ENCODE results near the gene LRRC8B. TPM values are rescaled to one million over a fixed set of nuclear protein-coding genes. Genes with fewer than 3 reads are reported as not detected.
A peak's percentile ranks its signal among the peaks of the same experiment; 100 is the strongest.

Gene LRRC8B
- total and polyA plus RNA-seq, 9 of the 15 experiments (the other 6 are each of a cell fraction or from before 2014, with no cell fraction given): 4.3 to 43.7 (median 14.4) TPM

DNA sequence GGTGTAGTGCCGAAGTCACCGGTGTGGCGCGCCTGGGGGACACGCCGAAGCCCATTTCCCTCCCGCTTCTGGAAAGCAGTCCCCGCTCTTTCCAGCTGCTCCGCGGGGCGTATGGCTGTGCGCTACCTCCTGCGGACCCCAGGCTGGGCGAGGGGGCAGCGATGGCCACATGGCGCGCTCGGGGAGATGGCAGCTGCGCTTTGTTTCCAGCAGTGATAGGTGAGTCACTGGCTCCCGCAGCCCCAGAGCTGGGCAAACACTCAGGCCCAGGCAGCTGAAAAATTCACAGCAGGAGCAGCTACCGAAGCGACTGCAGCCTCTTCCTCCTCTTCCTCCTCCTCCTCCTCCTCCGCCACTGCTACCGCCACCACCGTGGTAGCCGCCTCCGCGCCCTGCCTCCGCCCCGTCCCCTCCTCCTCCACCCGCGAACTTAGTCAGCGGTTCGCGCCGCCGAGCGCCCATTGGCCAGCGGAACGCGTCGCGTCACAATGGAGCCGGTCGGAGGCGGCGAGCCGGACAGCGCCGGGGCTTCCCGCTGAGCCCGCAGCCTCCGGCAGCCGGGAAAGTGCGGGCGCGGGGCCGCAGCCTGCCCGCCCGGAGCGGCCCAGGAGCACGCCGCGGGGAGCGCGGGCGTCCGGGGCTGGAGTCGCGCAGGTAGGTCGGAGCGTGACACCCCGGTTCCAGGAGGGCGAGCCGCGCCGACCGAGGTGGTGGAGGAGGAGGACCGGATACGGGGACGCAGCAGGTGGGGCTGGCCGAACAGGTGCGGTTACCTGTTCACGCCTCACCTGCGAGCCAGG, at the start of gene LRRC8B (continued):
- TF ChIP-seq, protein P1, sequence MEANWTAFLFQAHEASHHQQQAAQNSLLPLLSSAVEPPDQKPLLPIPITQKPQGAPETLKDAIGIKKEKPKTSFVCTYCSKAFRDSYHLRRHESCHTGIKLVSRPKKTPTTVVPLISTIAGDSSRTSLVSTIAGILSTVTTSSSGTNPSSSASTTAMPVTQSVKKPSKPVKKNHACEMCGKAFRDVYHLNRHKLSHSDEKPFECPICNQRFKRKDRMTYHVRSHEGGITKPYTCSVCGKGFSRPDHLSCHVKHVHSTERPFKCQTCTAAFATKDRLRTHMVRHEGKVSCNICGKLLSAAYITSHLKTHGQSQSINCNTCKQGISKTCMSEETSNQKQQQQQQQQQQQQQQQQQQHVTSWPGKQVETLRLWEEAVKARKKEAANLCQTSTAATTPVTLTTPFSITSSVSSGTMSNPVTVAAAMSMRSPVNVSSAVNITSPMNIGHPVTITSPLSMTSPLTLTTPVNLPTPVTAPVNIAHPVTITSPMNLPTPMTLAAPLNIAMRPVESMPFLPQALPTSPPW (CRISPR knock-in tag; IDR thresholded peaks at IDR 0.05): peak; percentile 88
- TF ChIP-seq, protein P2, sequence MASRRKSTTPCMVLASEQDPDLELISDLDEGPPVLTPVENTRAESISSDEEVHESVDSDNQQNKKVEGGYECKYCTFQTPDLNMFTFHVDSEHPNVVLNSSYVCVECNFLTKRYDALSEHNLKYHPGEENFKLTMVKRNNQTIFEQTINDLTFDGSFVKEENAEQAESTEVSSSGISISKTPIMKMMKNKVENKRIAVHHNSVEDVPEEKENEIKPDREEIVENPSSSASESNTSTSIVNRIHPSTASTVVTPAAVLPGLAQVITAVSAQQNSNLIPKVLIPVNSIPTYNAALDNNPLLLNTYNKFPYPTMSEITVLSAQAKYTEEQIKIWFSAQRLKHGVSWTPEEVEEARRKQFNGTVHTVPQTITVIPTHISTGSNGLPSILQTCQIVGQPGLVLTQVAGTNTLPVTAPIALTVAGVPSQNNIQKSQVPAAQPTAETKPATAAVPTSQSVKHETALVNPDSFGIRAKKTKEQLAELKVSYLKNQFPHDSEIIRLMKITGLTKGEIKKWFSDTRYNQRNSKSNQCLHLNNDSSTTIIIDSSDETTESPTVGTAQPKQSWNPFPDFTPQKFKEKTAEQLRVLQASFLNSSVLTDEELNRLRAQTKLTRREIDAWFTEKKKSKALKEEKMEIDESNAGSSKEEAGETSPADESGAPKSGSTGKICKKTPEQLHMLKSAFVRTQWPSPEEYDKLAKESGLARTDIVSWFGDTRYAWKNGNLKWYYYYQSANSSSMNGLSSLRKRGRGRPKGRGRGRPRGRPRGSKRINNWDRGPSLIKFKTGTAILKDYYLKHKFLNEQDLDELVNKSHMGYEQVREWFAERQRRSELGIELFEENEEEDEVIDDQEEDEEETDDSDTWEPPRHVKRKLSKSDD (conservative IDR thresholded peaks at IDR 0.05; ENCODE audit: low read length): no peak
- TF ChIP-seq ZNF212 (CRISPR knock-in tag; IDR thresholded peaks at IDR 0.05): no peak
- TF ChIP-seq, protein P3, sequence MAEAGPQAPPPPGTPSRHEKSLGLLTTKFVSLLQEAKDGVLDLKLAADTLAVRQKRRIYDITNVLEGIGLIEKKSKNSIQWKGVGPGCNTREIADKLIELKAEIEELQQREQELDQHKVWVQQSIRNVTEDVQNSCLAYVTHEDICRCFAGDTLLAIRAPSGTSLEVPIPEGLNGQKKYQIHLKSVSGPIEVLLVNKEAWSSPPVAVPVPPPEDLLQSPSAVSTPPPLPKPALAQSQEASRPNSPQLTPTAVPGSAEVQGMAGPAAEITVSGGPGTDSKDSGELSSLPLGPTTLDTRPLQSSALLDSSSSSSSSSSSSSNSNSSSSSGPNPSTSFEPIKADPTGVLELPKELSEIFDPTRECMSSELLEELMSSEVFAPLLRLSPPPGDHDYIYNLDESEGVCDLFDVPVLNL (CRISPR knock-in tag; IDR thresholded peaks at IDR 0.05; ENCODE audit: low read depth): no peak
- TF ChIP-seq FOS (IDR thresholded peaks at IDR 0.05; ENCODE audit: extremely low read depth, insufficient read length): peak; percentile 38
- TF ChIP-seq NCOA4 (IDR thresholded peaks at IDR 0.05; ENCODE audit: partially characterized antibody): no peak
- TF ChIP-seq EHMT2 (IDR thresholded peaks at IDR 0.05): no peak
- TF ChIP-seq MAFG (tag; conservative IDR thresholded peaks at IDR 0.05): no peak
- TF ChIP-seq, protein P4, sequence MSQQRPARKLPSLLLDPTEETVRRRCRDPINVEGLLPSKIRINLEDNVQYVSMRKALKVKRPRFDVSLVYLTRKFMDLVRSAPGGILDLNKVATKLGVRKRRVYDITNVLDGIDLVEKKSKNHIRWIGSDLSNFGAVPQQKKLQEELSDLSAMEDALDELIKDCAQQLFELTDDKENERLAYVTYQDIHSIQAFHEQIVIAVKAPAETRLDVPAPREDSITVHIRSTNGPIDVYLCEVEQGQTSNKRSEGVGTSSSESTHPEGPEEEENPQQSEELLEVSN (IDR thresholded peaks at IDR 0.05; ENCODE audit: borderline replicate concordance in 1 of 2, extremely low read depth in 1 of 2, insufficient read depth in 1 of 2, insufficient read length in 1 of 2, low read depth in 1 of 2, low read length in 1 of 2, poor library complexity in 1 of 2, severe bottlenecking in 1 of 2): peak; percentile 63 to 98
- no peak for TF ChIP-seq ZNF507 (tag; conservative IDR thresholded peaks at IDR 0.05)
- TF ChIP-seq ZNF23 (CRISPR knock-in tag; IDR thresholded peaks at IDR 0.05): no peak
- TF ChIP-seq ZNF445 (CRISPR knock-in tag; IDR thresholded peaks at IDR 0.05; ENCODE audit: low read depth): no peak
- 0 out of 2 replicates have a peak, but pooled peaks have one; percentile 21 for TF ChIP-seq MTF1 (CRISPR knock-in tag; IDR thresholded peaks at IDR 0.05; ENCODE audit: borderline replicate concordance)
- TF ChIP-seq ZNF165 (CRISPR knock-in tag; IDR thresholded peaks at IDR 0.05; ENCODE audit: borderline replicate concordance): no peak; the same call in 1 of the 2 replicates
- TF ChIP-seq TBP (optimal IDR thresholded peaks at IDR 0.05; ENCODE audit: low read depth, low read length): peak; percentile 84
